Neural cell (in vitro differentiated cells): ENCODE results near the gene TMEM237. TPM values are rescaled to one million over a fixed set of nuclear protein-coding genes. Genes with fewer than 3 reads are reported as not detected.

Source experiments
- H2AFZ ChIP-seq: fragments of 200-600, 300-800 bp; sonication (generic), shearing (Covaris generic); 2 replicates; pipeline ENCODE4 v1.6.0; 2014; ENCODE audit warnings: low read depth, mild to moderate bottlenecking, antibody characterized with exemption, low read length, moderate library complexity
- H3F3A ChIP-seq: fragments of 200-600 bp; shearing (Covaris generic); 2 replicates; pipeline ENCODE4 v1.6.1; 2016; ENCODE audit warnings: mild to moderate bottlenecking, moderate library complexity, mixed read lengths, antibody characterized with exemption, low read length; ENCODE audit not compliant: insufficient read depth, poor library complexity, severe bottlenecking
- H3K27ac ChIP-seq: fragments of 200-600, 300-800 bp; sonication (generic), shearing (Covaris generic); 2 replicates; pipeline ENCODE4 v1.5.1; 2014; ENCODE audit warnings: mild to moderate bottlenecking, low read length, moderate library complexity
- H3K27me3 ChIP-seq: fragments of 300-800, 200-600 bp; sonication (generic), shearing (Covaris generic); 2 replicates; pipeline ENCODE4 v1.6.0; 2014; ENCODE audit warnings: mild to moderate bottlenecking, low read depth, low read length, moderate library complexity; ENCODE audit not compliant: insufficient read depth
- H3K36me3 ChIP-seq: fragments of 300-800, 200-600 bp; sonication (generic), shearing (Covaris generic); 2 replicates; pipeline ENCODE4 v1.5.1; 2014; ENCODE audit warnings: mild to moderate bottlenecking, antibody characterized with exemption, low read length, moderate library complexity; ENCODE audit not compliant: insufficient read depth
- H3K4me2 ChIP-seq: fragments of 300-800, 200-600 bp; sonication (generic), shearing (Covaris generic); 2 replicates; pipeline ENCODE4 v1.6.0; 2014; ENCODE audit warnings: mild to moderate bottlenecking, low read length
- H3K4me3 ChIP-seq: fragments of 300-800, 200-600 bp; sonication (generic), shearing (Covaris generic); 2 replicates; pipeline ENCODE4 v1.5.1; 2014; ENCODE audit warnings: mild to moderate bottlenecking, low read length, moderate library complexity
- H3K79me2 ChIP-seq: fragments of 200-600 bp; shearing (Covaris generic); replicated peaks from 2 replicates; pipeline ENCODE4 v1.6.0; 2014; ENCODE audit warnings: mild to moderate bottlenecking, low read length, moderate library complexity; ENCODE audit not compliant: insufficient read depth
- H3K9ac ChIP-seq: fragments of 300-800, 200-600 bp; sonication (generic), shearing (Covaris generic); 2 replicates; pipeline ENCODE4 v1.6.1; 2016; ENCODE audit warnings: mild to moderate bottlenecking, low read length, mixed read lengths
- H3K9me2 ChIP-seq: fragments of 200-600 bp; shearing (Covaris generic); 2 replicates; pipeline ENCODE4 v1.6.1; 2016; ENCODE audit warnings: mild to moderate bottlenecking, low read length, mixed read lengths; ENCODE audit not compliant: insufficient read depth
- H3K9me3 ChIP-seq: fragments of 200-600, 300-800 bp; sonication (generic), shearing (Covaris generic); 2 replicates; pipeline ENCODE4 v1.6.1; 2016; ENCODE audit warnings: mild to moderate bottlenecking, mixed run types, low read length, moderate library complexity, mixed read lengths
- H4K20me1 ChIP-seq: fragments of 200-600 bp; shearing (Covaris generic); 2 replicates; pipeline ENCODE4 v1.6.1; 2016; ENCODE audit warnings: mild to moderate bottlenecking, mixed run types; ENCODE audit not compliant: insufficient read depth
- EP300 ChIP-seq: fragments of 450-650 bp; conservative IDR thresholded peaks from 2 replicates; pipeline ENCODE4 v1.6.1; 2014; ENCODE audit warnings: antibody characterized with exemption, mild to moderate bottlenecking, moderate library complexity; ENCODE audit not compliant: poor library complexity, severe bottlenecking
- EZH2 ChIP-seq: fragments of 200-600, 300-800 bp; shearing (Covaris generic), sonication (generic); IDR thresholded peaks from 2 replicates; pipeline ENCODE4 v1.6.1; 2014; ENCODE audit warnings: antibody characterized with exemption, low read length, borderline replicate concordance, mild to moderate bottlenecking; ENCODE audit not compliant: insufficient read depth, poor library complexity, severe bottlenecking
- MXI1 ChIP-seq: fragments of 450-650 bp; conservative IDR thresholded peaks from 2 replicates; pipeline ENCODE4 v1.6.1; 2014; ENCODE audit warnings: antibody characterized with exemption, mild to moderate bottlenecking; ENCODE audit not compliant: poor library complexity, severe bottlenecking
- POLR2AphosphoS5 ChIP-seq: IDR thresholded peaks from 2 replicates; pipeline ENCODE4 v1.6.1; 2012
- RAD21 ChIP-seq: fragments of 450-650 bp; conservative IDR thresholded peaks from 2 replicates; pipeline ENCODE4 v1.6.1; 2014; ENCODE audit warnings: antibody characterized with exemption, mild to moderate bottlenecking, moderate library complexity
- SMC3 ChIP-seq: fragments of 450-650 bp; conservative IDR thresholded peaks from 2 replicates; pipeline ENCODE4 v1.6.1; 2014; ENCODE audit warnings: antibody characterized with exemption, mild to moderate bottlenecking, moderate library complexity; ENCODE audit not compliant: poor library complexity
- TAF1 ChIP-seq: IDR thresholded peaks from 2 replicates; pipeline ENCODE4 v1.6.1; 2012; ENCODE audit warnings: low read depth
- polyA plus RNA-seq: library from polyadenylated mRNA; depleted of rRNA; stranded (reverse); fragments of >200 nt; gene quantifications from 2 replicates; pipeline ENCODE4 v1.2.3, GENCODE V29; 2014
- TF ChIP-seq, protein P1 (sequence below): IDR thresholded peaks from 2 replicates; pipeline ENCODE4 v1.6.1; 2012; ENCODE audit warnings: borderline replicate concordance
- TF ChIP-seq, protein P2 (sequence below): fragments of 450-650 bp; IDR thresholded peaks from 2 replicates; pipeline ENCODE4 v1.5.1; 2014; ENCODE audit warnings: antibody characterized with exemption, mild to moderate bottlenecking, moderate library complexity; ENCODE audit not compliant: poor library complexity, severe bottlenecking

TMEM237 gene
- polyA plus RNA-seq, 1 donor from 2014 or later, result 58.7 TPM

DNA sequence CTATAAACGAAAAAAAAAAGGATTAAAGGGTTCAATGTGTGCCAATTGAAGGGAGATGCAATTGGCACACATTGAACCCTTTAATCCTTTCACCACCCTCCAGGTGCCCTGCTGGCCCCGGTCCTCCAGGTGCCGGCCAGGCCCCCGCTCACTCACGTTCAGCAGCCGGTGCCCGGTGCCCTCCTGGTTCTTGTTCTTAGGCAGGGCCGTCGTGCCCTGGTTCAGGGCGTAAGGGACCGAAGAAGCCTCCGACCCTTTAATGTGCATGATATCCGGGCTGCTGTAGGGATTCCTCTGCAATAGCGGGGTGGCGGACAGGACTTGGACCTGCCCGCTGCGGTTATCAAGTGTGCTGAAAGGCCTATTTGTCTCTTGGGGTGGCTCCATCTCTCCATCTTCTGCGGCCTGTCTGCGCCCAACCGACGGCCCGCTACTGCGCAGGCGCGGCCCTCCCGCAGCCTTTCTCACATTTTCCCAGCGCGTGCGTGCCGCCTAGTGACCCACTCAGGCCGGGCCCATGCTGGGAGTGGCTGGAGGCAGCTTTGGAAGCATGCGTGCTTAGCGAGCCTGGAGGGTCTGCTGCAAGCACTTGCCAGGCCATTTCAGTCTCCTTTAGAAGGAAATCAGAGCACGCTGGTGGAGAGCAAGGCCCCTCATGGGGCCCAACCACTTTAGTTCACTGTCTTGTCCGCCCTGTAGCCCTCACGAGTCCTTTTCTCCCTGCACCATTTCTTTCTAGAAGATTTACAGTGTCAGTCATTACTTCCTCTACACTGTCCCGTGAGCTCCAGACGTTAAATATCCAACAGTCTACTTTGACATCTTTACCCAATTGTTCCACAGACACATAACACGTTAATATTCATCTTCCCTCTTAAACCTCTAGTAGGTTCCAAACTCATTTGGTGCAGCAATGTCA, 24.3 kb downstream of the TMEM237 start:
- Histone ChIP-seq H4K20me1 (no peaks in the 10 kb centered on the region), H3K27ac (no peak overlapping the region), H3K4me3 (no peak overlapping the region), H3F3A (no peaks in the 10 kb centered on the region), H2AFZ (no peak overlapping the region), H3K4me2 (no peak overlapping the region), H3K9me2 (no peaks in the 10 kb centered on the region), H3K36me3 (peaks cover 11% of the 10 kb centered on the region), H3K79me2 (no peaks in the 10 kb centered on the region), H3K9ac (no peak overlapping the region), H3K9me3 (no peaks in the 10 kb centered on the region), H3K27me3 (no peaks in the 10 kb centered on the region)
- no peak for TF ChIP-seq POLR2AphosphoS5
- TF ChIP-seq RAD21, result no peak
- TF ChIP-seq MXI1, result no peak
- TF ChIP-seq TAF1, result no peak
- no peak for TF ChIP-seq SMC3
- TF ChIP-seq, protein P1, sequence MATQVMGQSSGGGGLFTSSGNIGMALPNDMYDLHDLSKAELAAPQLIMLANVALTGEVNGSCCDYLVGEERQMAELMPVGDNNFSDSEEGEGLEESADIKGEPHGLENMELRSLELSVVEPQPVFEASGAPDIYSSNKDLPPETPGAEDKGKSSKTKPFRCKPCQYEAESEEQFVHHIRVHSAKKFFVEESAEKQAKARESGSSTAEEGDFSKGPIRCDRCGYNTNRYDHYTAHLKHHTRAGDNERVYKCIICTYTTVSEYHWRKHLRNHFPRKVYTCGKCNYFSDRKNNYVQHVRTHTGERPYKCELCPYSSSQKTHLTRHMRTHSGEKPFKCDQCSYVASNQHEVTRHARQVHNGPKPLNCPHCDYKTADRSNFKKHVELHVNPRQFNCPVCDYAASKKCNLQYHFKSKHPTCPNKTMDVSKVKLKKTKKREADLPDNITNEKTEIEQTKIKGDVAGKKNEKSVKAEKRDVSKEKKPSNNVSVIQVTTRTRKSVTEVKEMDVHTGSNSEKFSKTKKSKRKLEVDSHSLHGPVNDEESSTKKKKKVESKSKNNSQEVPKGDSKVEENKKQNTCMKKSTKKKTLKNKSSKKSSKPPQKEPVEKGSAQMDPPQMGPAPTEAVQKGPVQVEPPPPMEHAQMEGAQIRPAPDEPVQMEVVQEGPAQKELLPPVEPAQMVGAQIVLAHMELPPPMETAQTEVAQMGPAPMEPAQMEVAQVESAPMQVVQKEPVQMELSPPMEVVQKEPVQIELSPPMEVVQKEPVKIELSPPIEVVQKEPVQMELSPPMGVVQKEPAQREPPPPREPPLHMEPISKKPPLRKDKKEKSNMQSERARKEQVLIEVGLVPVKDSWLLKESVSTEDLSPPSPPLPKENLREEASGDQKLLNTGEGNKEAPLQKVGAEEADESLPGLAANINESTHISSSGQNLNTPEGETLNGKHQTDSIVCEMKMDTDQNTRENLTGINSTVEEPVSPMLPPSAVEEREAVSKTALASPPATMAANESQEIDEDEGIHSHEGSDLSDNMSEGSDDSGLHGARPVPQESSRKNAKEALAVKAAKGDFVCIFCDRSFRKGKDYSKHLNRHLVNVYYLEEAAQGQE, result no peak
- TF ChIP-seq EP300, result no peak
- TF ChIP-seq, protein P2, sequence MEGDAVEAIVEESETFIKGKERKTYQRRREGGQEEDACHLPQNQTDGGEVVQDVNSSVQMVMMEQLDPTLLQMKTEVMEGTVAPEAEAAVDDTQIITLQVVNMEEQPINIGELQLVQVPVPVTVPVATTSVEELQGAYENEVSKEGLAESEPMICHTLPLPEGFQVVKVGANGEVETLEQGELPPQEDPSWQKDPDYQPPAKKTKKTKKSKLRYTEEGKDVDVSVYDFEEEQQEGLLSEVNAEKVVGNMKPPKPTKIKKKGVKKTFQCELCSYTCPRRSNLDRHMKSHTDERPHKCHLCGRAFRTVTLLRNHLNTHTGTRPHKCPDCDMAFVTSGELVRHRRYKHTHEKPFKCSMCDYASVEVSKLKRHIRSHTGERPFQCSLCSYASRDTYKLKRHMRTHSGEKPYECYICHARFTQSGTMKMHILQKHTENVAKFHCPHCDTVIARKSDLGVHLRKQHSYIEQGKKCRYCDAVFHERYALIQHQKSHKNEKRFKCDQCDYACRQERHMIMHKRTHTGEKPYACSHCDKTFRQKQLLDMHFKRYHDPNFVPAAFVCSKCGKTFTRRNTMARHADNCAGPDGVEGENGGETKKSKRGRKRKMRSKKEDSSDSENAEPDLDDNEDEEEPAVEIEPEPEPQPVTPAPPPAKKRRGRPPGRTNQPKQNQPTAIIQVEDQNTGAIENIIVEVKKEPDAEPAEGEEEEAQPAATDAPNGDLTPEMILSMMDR, result no peak
- no peak for TF ChIP-seq EZH2

DNA sequence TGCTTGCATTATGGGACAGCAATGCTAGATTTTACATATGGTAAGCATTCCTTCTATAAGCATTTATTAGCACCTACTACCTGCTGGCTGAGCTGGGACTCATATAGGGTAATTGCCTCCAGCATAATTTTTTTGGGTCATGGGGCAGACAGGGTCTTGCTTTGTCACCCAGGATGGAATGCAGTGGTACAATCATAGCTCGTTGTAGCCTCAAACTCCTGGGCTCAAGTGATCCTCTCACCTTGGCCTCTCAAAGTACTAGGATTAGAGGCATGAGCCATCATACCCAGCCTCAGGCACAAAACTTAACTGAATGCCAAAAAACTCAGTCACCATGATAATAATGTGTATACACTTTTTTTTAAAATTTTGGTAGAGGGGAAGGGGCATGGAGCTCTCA, 35.3 kb downstream of the TMEM237 start:
- no peak for TF ChIP-seq TAF1
- no peak for TF ChIP-seq RAD21
- TF ChIP-seq, protein P1, result no peak
- no peak for TF ChIP-seq EZH2
- no peak for TF ChIP-seq EP300
- TF ChIP-seq SMC3, result no peak
- no peak overlapping the region for H2AFZ ChIP-seq
- no peak overlapping the region for H3K4me2 ChIP-seq
- H3K36me3 ChIP-seq, result no peaks in the 10 kb centered on the region
- H3K9ac ChIP-seq, result no peak overlapping the region
- H3K79me2 ChIP-seq, result no peaks in the 10 kb centered on the region
- no peaks in the 10 kb centered on the region for H3K27me3 ChIP-seq
- no peaks in the 10 kb centered on the region for H3F3A ChIP-seq
- no peak overlapping the region for H3K27ac ChIP-seq
- no peaks in the 10 kb centered on the region for H3K9me2 ChIP-seq
- H3K4me3 ChIP-seq, result no peak overlapping the region
- H4K20me1 ChIP-seq, result no peaks in the 10 kb centered on the region
- H3K9me3 ChIP-seq, result no peaks in the 10 kb centered on the region
